ENCODE data around the gene TMTC4.

The TMTC4 gene

GRCh38 chr13:100664171-100664900 is 10.3 kb downstream of the TMTC4 start:
- Histone ChIP-seq H3K4me2 (ENCODE audit: low read length) (no peak overlapping the region), H3K9me3 (replicated peaks; ENCODE audit: low read length) (no peaks in the 10 kb centered on the region), H3K4me3 (ENCODE audit: low read length) (no peak overlapping the region), H3K4me1 (ENCODE audit: control insufficient read depth, insufficient read depth, low read length) (no peaks in the 10 kb centered on the region), H3K27me3 (ENCODE audit: control insufficient read depth, insufficient read depth, low read length) (no peaks in the 10 kb centered on the region), H3K9ac (ENCODE audit: low read depth, low read length) (no peak overlapping the region), H3K36me3 (ENCODE audit: insufficient read depth, low read length) (peaks cover 4% of the 10 kb centered on the region)

- no peak overlapping the region for H3K9ac ChIP-seq (ENCODE audit: low read depth, low read length)
- no peak overlapping the region for H3K4me2 ChIP-seq (ENCODE audit: low read length)
- peaks cover 4% of the 10 kb centered on the region for H3K36me3 ChIP-seq (ENCODE audit: insufficient read depth, low read length)
- H3K4me3 ChIP-seq (ENCODE audit: low read length), result no peak overlapping the region
- H3K4me1 ChIP-seq (ENCODE audit: control insufficient read depth, insufficient read depth, low read length), result no peaks in the 10 kb centered on the region
- no peaks in the 10 kb centered on the region for H3K27me3 ChIP-seq (ENCODE audit: control insufficient read depth, insufficient read depth, low read length)
- no peaks in the 10 kb centered on the region for H3K9me3 ChIP-seq (replicated peaks; ENCODE audit: low read length)
Measured at GRCh38 chr13:100662468-100663211, 12.0 kb downstream of the TMTC4 start.

- no peaks in the 10 kb centered on the region for H3K27me3 ChIP-seq (ENCODE audit: control insufficient read depth, insufficient read depth, low read length)
- H3K4me3 ChIP-seq (ENCODE audit: low read length), result no peak overlapping the region
- peaks cover 4% of the 10 kb centered on the region for H3K36me3 ChIP-seq (ENCODE audit: insufficient read depth, low read length)
- no peak overlapping the region for H3K9ac ChIP-seq (ENCODE audit: low read depth, low read length)
- H3K9me3 ChIP-seq (replicated peaks; ENCODE audit: low read length), result no peaks in the 10 kb centered on the region
- no peak overlapping the region for H3K4me2 ChIP-seq (ENCODE audit: low read length)
- no peaks in the 10 kb centered on the region for H3K4me1 ChIP-seq (ENCODE audit: control insufficient read depth, insufficient read depth, low read length)
Measured at GRCh38 chr13:100660761-100661160, 13.8 kb downstream of the TMTC4 start.

DNA sequence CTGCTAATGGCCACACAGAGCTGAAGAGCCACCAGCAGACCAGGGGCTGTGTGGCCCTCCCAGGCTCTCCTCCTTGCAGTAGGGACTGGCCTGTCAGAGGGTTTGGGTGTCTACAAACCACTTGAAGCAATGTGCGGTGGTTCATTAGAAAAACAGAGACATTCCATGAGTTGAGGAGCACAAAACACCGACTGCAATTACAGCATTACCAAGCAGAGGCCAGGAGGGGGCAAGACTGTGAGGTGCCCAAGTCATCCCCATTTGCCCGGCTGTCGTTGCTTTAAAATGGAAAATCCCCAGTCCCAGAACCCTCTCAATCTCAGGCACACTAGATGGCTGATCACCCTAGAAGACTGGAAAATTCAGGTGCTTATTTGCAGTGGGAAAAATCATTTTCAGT is 15.0 kb downstream of the TMTC4 start:
- Histone ChIP-seq H3K4me3 (ENCODE audit: low read length) (no peak overlapping the region), H3K4me1 (ENCODE audit: control insufficient read depth, insufficient read depth, low read length) (no peaks in the 10 kb centered on the region), H3K4me2 (ENCODE audit: low read length) (no peak overlapping the region), H3K27me3 (ENCODE audit: control insufficient read depth, insufficient read depth, low read length) (no peaks in the 10 kb centered on the region), H3K36me3 (ENCODE audit: insufficient read depth, low read length) (peaks cover 4% of the 10 kb centered on the region), H3K9me3 (replicated peaks; ENCODE audit: low read length) (no peaks in the 10 kb centered on the region), H3K9ac (ENCODE audit: low read depth, low read length) (no peak overlapping the region)

DNA sequence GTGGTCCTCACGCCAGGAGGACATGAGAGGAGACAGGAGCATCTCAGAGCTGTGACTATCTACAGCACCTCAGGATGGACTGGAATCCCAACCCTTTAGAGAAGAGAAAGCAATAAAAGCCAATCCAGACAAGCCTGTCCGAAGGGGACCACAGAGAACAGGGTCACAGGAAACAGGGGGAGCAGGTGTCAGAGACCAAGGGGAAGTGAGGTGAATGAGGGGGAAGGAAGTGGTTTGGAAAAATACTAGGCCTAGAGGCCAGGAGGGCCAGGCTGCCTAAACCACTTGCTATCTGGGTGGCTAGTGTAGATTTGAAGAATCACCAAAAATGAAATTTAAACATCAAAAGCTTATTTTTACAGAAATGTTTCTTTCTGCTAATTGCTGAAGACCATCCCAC is 16.2 kb downstream of the TMTC4 start:
- Histone ChIP-seq H3K36me3 (ENCODE audit: insufficient read depth, low read length) (no peaks in the 10 kb centered on the region), H3K27me3 (ENCODE audit: control insufficient read depth, insufficient read depth, low read length) (no peaks in the 10 kb centered on the region), H3K9ac (ENCODE audit: low read depth, low read length) (no peak overlapping the region), H3K4me3 (ENCODE audit: low read length) (no peak overlapping the region), H3K4me1 (ENCODE audit: control insufficient read depth, insufficient read depth, low read length) (no peaks in the 10 kb centered on the region), H3K9me3 (replicated peaks; ENCODE audit: low read length) (no peaks in the 10 kb centered on the region), H3K4me2 (ENCODE audit: low read length) (no peak overlapping the region)

GRCh38 chr13:100657881-100658315 is 16.7 kb downstream of the TMTC4 start:
- no peaks in the 10 kb centered on the region for H3K36me3 ChIP-seq (ENCODE audit: insufficient read depth, low read length)
- no peak overlapping the region for H3K4me3 ChIP-seq (ENCODE audit: low read length)
- H3K4me1 ChIP-seq (ENCODE audit: control insufficient read depth, insufficient read depth, low read length), result no peaks in the 10 kb centered on the region
- no peak overlapping the region for H3K9ac ChIP-seq (ENCODE audit: low read depth, low read length)
- no peak overlapping the region for H3K4me2 ChIP-seq (ENCODE audit: low read length)
- no peaks in the 10 kb centered on the region for H3K9me3 ChIP-seq (replicated peaks; ENCODE audit: low read length)
- H3K27me3 ChIP-seq (ENCODE audit: control insufficient read depth, insufficient read depth, low read length), result no peaks in the 10 kb centered on the region

DNA sequence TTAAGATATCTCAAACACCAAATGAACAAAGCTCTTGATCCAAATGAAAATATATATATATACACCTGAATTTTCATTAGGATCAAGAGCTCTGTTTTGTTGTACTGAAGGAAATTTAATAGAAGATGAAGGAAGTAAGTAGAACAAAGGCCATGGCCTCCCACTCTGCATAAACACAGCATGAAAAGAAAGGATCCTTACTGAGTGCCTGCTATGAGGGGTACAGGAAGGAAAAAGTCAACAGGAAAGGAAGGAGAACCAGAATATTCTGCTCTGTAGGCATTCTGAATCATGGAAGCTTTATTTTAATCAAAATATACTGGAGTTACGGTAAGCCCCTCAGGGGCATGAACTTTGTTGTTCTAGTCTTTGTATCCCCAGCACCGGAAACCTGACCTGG is 22.1 kb downstream of the TMTC4 start:
- H3K36me3 ChIP-seq (ENCODE audit: insufficient read depth, low read length), result no peaks in the 10 kb centered on the region
- no peak overlapping the region for H3K4me2 ChIP-seq (ENCODE audit: low read length)
- H3K9ac ChIP-seq (ENCODE audit: low read depth, low read length), result no peak overlapping the region
- no peaks in the 10 kb centered on the region for H3K4me1 ChIP-seq (ENCODE audit: control insufficient read depth, insufficient read depth, low read length)
- no peaks in the 10 kb centered on the region for H3K27me3 ChIP-seq (ENCODE audit: control insufficient read depth, insufficient read depth, low read length)
- H3K4me3 ChIP-seq (ENCODE audit: low read length), result no peak overlapping the region
- no peaks in the 10 kb centered on the region for H3K9me3 ChIP-seq (replicated peaks; ENCODE audit: low read length)

GRCh38 chr13:100650326-100650725 is 24.3 kb downstream of the TMTC4 start:
- H3K27me3 ChIP-seq (ENCODE audit: control insufficient read depth, insufficient read depth, low read length), result no peaks in the 10 kb centered on the region
- no peaks in the 10 kb centered on the region for H3K4me1 ChIP-seq (ENCODE audit: control insufficient read depth, insufficient read depth, low read length)
- no peaks in the 10 kb centered on the region for H3K9me3 ChIP-seq (replicated peaks; ENCODE audit: low read length)

DNA sequence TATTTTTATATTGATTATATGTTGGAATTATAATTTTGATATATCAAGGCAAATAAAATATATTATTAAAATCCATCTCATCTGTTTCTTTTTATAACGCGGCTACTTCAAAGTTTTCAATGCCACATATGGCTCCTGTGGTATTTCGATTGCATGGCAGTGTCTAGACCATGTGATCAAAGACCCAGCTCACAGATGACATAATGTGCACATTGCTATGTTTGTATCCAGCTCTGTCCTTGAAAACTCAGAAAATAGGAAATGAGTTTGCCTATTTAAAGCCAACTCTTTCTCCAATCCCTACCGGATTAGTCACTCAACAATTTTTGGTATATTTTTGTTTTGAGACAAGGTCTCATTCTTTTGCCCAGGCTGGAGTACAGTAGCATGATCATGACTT is 26.2 kb downstream of the TMTC4 start:
- H3K27me3 ChIP-seq (ENCODE audit: control insufficient read depth, insufficient read depth, low read length), result no peaks in the 10 kb centered on the region
- H3K4me2 ChIP-seq (ENCODE audit: low read length), result no peak overlapping the region
- H3K36me3 ChIP-seq (ENCODE audit: insufficient read depth, low read length), result no peaks in the 10 kb centered on the region

More at GRCh38 chr13:100650326-100650725, 24.3 kb downstream of the TMTC4 start:
- Histone ChIP-seq H3K9ac (ENCODE audit: low read depth, low read length) (no peak overlapping the region), H3K36me3 (ENCODE audit: insufficient read depth, low read length) (no peaks in the 10 kb centered on the region), H3K4me3 (ENCODE audit: low read length) (no peak overlapping the region), H3K4me2 (ENCODE audit: low read length) (peak overlapping the region; percentile 5)

GRCh38 chr13:100646871-100647270 is 27.7 kb downstream of the TMTC4 start:
- no peaks in the 10 kb centered on the region for H3K4me1 ChIP-seq (ENCODE audit: control insufficient read depth, insufficient read depth, low read length)

More for the DNA sequence above, 26.2 kb downstream of the TMTC4 start:
- no peaks in the 10 kb centered on the region for H3K9me3 ChIP-seq (replicated peaks; ENCODE audit: low read length)
- H3K9ac ChIP-seq (ENCODE audit: low read depth, low read length), result no peak overlapping the region
- no peak overlapping the region for H3K4me3 ChIP-seq (ENCODE audit: low read length)
- H3K4me1 ChIP-seq (ENCODE audit: control insufficient read depth, insufficient read depth, low read length), result no peaks in the 10 kb centered on the region

GRCh38 chr13:100646030-100646673 is 28.4 kb downstream of the TMTC4 start:
- Histone ChIP-seq H3K27me3 (ENCODE audit: control insufficient read depth, insufficient read depth, low read length) (no peaks in the 10 kb centered on the region), H3K4me3 (ENCODE audit: low read length) (no peak overlapping the region), H3K4me2 (ENCODE audit: low read length) (no peak overlapping the region), H3K9ac (ENCODE audit: low read depth, low read length) (no peak overlapping the region), H3K36me3 (ENCODE audit: insufficient read depth, low read length) (no peaks in the 10 kb centered on the region), H3K4me1 (ENCODE audit: control insufficient read depth, insufficient read depth, low read length) (no peaks in the 10 kb centered on the region), H3K9me3 (replicated peaks; ENCODE audit: low read length) (no peaks in the 10 kb centered on the region)

More at GRCh38 chr13:100646871-100647270, 27.7 kb downstream of the TMTC4 start:
- H3K36me3 ChIP-seq (ENCODE audit: insufficient read depth, low read length), result no peaks in the 10 kb centered on the region
- no peaks in the 10 kb centered on the region for H3K27me3 ChIP-seq (ENCODE audit: control insufficient read depth, insufficient read depth, low read length)
- no peak overlapping the region for H3K4me3 ChIP-seq (ENCODE audit: low read length)
- no peak overlapping the region for H3K4me2 ChIP-seq (ENCODE audit: low read length)
- H3K9ac ChIP-seq (ENCODE audit: low read depth, low read length), result no peak overlapping the region
- H3K9me3 ChIP-seq (replicated peaks; ENCODE audit: low read length), result no peaks in the 10 kb centered on the region
